Type B pancreatic cell (in vitro differentiated cells): ENCODE measurements around the gene KLF12. TPM values are rescaled to one million over a fixed set of nuclear protein-coding genes. Genes with fewer than 3 reads are reported as not detected.

ENCODE experiments used
- DNase-seq: peaks from one replicate; pipeline ENCODE4 v3.0.0; 2021; ENCODE audit warnings: mixed read lengths; ENCODE audit not compliant: unreplicated experiment; ENCODE audit errors: extremely low spot score
- H3K27ac Mint-ChIP-seq: 2 replicates; pipeline ENCODE4 v1.8.0; 2021; ENCODE audit warnings: mild to moderate bottlenecking, mixed read lengths
- H3K27me3 Mint-ChIP-seq: 2 replicates; pipeline ENCODE4 v1.8.0; 2021; ENCODE audit warnings: mixed read lengths
- H3K36me3 Mint-ChIP-seq: 2 replicates; pipeline ENCODE4 v1.8.0; 2021; ENCODE audit warnings: mixed read lengths
- H3K4me1 Mint-ChIP-seq: one replicate; pipeline ENCODE4 v1.8.0; 2021; ENCODE audit warnings: mixed read lengths; ENCODE audit not compliant: unreplicated experiment
- H3K4me3 Mint-ChIP-seq: 2 replicates; pipeline ENCODE4 v1.8.0; 2021; ENCODE audit warnings: mild to moderate bottlenecking, mixed read lengths
- H3K9me3 Mint-ChIP-seq: 2 replicates; pipeline ENCODE4 v1.8.0; 2021; ENCODE audit warnings: mixed read lengths
- CTCF ChIP-seq: fragments of 200-600 bp; sonication (generic); conservative IDR thresholded peaks from 2 replicates; pipeline ENCODE4 v1.5.0; 2021; ENCODE audit warnings: antibody characterized with exemption, mild to moderate bottlenecking
- total RNA-seq: library from RNA; stranded (reverse); gene quantifications from 2 replicates; pipeline ENCODE4 v1.2.1, GENCODE V29; 2021; ENCODE audit warnings: low replicate concordance

KLF12 gene
- total RNA-seq, 1 donor from 2014 or later, result 30.2 TPM

- Mint-ChIP-seq H3K4me3 (no peak overlapping the region), H3K4me1 (peaks cover 18% of the 10 kb centered on the region), H3K27ac (no peak overlapping the region), H3K36me3 (peaks cover 27% of the 10 kb centered on the region), H3K27me3 (no peaks in the 10 kb centered on the region), H3K9me3 (peaks cover 17% of the 10 kb centered on the region)
- DNase-seq, result no peak
- TF ChIP-seq CTCF, result no peak
These were observed 22.8 kb downstream of the KLF12 start for GRCh38 chr13:74111399-74111798.

GRCh38 chr13:74110053-74110452, 24.2 kb downstream of the KLF12 start:
- Mint-ChIP-seq H3K4me3 (no peak overlapping the region), H3K27ac (no peak overlapping the region), H3K9me3 (peaks cover 17% of the 10 kb centered on the region), H3K27me3 (no peaks in the 10 kb centered on the region), H3K36me3 (peaks cover 22% of the 10 kb centered on the region), H3K4me1 (peaks cover 18% of the 10 kb centered on the region)
- no peak for TF ChIP-seq CTCF
- no peak for DNase-seq

- H3K9me3 Mint-ChIP-seq, result peaks cover 10% of the 10 kb centered on the region
- H3K36me3 Mint-ChIP-seq, result peaks cover 17% of the 10 kb centered on the region
- no peaks in the 10 kb centered on the region for H3K27me3 Mint-ChIP-seq
- H3K27ac Mint-ChIP-seq, result no peak overlapping the region
- TF ChIP-seq CTCF, result no peak
- H3K4me3 Mint-ChIP-seq, result no peak overlapping the region
- H3K4me1 Mint-ChIP-seq, result peaks cover 20% of the 10 kb centered on the region
- DNase-seq, result no peak
These were observed 26.6 kb downstream of the KLF12 start for GRCh38 chr13:74107598-74107997.

GRCh38 chr13:74105871-74106270, 28.3 kb downstream of the KLF12 start:
- DNase-seq, result no peak

GRCh38 chr13:74104661-74105275, 29.4 kb downstream of the KLF12 start:
- H3K27me3 Mint-ChIP-seq, result no peaks in the 10 kb centered on the region
- H3K4me3 Mint-ChIP-seq, result no peak overlapping the region
- peaks cover 18% of the 10 kb centered on the region for H3K36me3 Mint-ChIP-seq
- no peak overlapping the region for H3K27ac Mint-ChIP-seq
- H3K9me3 Mint-ChIP-seq, result peaks cover 14% of the 10 kb centered on the region
- no peak for DNase-seq
- H3K4me1 Mint-ChIP-seq, result peaks cover 12% of the 10 kb centered on the region
- TF ChIP-seq CTCF, result no peak

More at GRCh38 chr13:74105871-74106270, 28.3 kb downstream of the KLF12 start:
- H3K4me1 Mint-ChIP-seq, result peaks cover 21% of the 10 kb centered on the region
- peaks cover 18% of the 10 kb centered on the region for H3K9me3 Mint-ChIP-seq
- peaks cover 24% of the 10 kb centered on the region for H3K36me3 Mint-ChIP-seq
- no peak overlapping the region for H3K27ac Mint-ChIP-seq
- TF ChIP-seq CTCF, result no peak
- no peak overlapping the region for H3K4me3 Mint-ChIP-seq
- no peaks in the 10 kb centered on the region for H3K27me3 Mint-ChIP-seq
